OCI-LY7 (cell line): ENCODE results near the gene YARS1. TPM values are rescaled to one million over a fixed set of nuclear protein-coding genes. Genes with fewer than 3 reads are reported as not detected.
A peak's percentile ranks its signal among the peaks of the same experiment; 100 is the strongest.

Source experiments
- BruUV-seq: library from RNA; stranded (reverse); fragments of 400-500 nt; replicated peaks from 2 replicates; lab custom pipeline; 2021; lab: Mats Ljungman, UMichigan
- CTCF ChIA-PET: fragments of 300-600 bp; sonication (Branson Sonifier 250); formaldehyde crosslinking; loops from one replicate; lab custom pipeline; 2022; ENCODE audit warnings: antibody characterized with exemption; ENCODE audit not compliant: unreplicated experiment; lab: Charles Lee
- POLR2A ChIA-PET: fragments of 300-600 bp; sonication (Branson Sonifier 250); formaldehyde crosslinking; loops from one replicate; lab custom pipeline; 2022; ENCODE audit warnings: antibody characterized with exemption; lab: Charles Lee
- DNase-seq: peaks from one replicate; pipeline ENCODE4 v3.0.0-alpha.2; 2015; ENCODE audit warnings: low spot score
- H2AFZ ChIP-seq: fragments of 200-600 bp; sonication (generic), shearing (Covaris generic); 2 replicates; pipeline ENCODE4 v1.6.1; 2014; ENCODE audit warnings: mild to moderate bottlenecking, antibody characterized with exemption, low read length, moderate library complexity
- H3K27ac ChIP-seq: fragments of 200-600 bp; sonication (generic); 2 replicates; pipeline ENCODE4 v1.5.1; 2014; ENCODE audit warnings: mixed run types, low read depth, mild to moderate bottlenecking, moderate library complexity, low read length, inconsistent platforms; ENCODE audit not compliant: poor library complexity, severe bottlenecking
- H3K36me3 ChIP-seq: fragments of 200-600 bp; sonication (generic); 2 replicates; pipeline ENCODE4 v1.6.1; 2014; ENCODE audit warnings: mild to moderate bottlenecking, antibody characterized with exemption, low read length, moderate library complexity, mixed read lengths; ENCODE audit not compliant: insufficient read depth
- H3K4me1 ChIP-seq: fragments of 200-600 bp; sonication (generic); 2 replicates; pipeline ENCODE4 v1.5.1; 2014; ENCODE audit warnings: mild to moderate bottlenecking, low read length; ENCODE audit not compliant: insufficient read depth, poor library complexity, severe bottlenecking
- H3K4me2 ChIP-seq: fragments of 200-600 bp; sonication (generic); 2 replicates; pipeline ENCODE4 v1.6.1; 2014; ENCODE audit warnings: mild to moderate bottlenecking, low read length
- H3K4me3 ChIP-seq: fragments of 200-600 bp; sonication (generic); 2 replicates; pipeline ENCODE4 v1.5.1; 2014; ENCODE audit warnings: mild to moderate bottlenecking, low read depth, low read length; ENCODE audit not compliant: poor library complexity, severe bottlenecking
- H3K79me2 ChIP-seq: fragments of 200-600 bp; sonication (generic); 2 replicates; pipeline ENCODE4 v1.6.1; 2016; ENCODE audit warnings: low read depth, mild to moderate bottlenecking, low read length, moderate library complexity, mixed read lengths; ENCODE audit not compliant: insufficient read depth
- H3K9me2 ChIP-seq: fragments of 200-600 bp; sonication (generic); 2 replicates; pipeline ENCODE4 v1.6.1; 2016; ENCODE audit warnings: mild to moderate bottlenecking, low read length, mixed read lengths; ENCODE audit not compliant: insufficient read depth
- H3K9me3 ChIP-seq: fragments of 200-600 bp; sonication (generic); 2 replicates; pipeline ENCODE4 v1.6.1; 2014; ENCODE audit warnings: mild to moderate bottlenecking, mixed run types, low read length, mixed read lengths
- H4K20me1 ChIP-seq: fragments of 200-600 bp; sonication (generic); 2 replicates; pipeline ENCODE4 v1.6.1; 2014; ENCODE audit warnings: mild to moderate bottlenecking, antibody characterized with exemption, low read length, moderate library complexity, mixed read lengths; ENCODE audit not compliant: insufficient read depth
- CTCF ChIP-seq: fragments of 200-600 bp; sonication (generic); conservative IDR thresholded peaks from 2 replicates; pipeline ENCODE4 v1.5.1; 2014; ENCODE audit warnings: mild to moderate bottlenecking, antibody characterized with exemption, low read length, moderate library complexity, mixed read lengths
- EZH2phosphoT487 ChIP-seq: fragments of 200-600 bp; sonication (generic); IDR thresholded peaks from 2 replicates; pipeline ENCODE4 v1.6.1; 2018; ENCODE audit warnings: low read depth, borderline replicate concordance, mild to moderate bottlenecking, mixed run types, antibody characterized with exemption, low read length, moderate library complexity, mixed read lengths
- intact Hi-C: fragments of 100-400 bp; cut with micrococcal nuclease; formaldehyde crosslinking; loops from one replicate; pipeline ENCODE4 v1.10.0; 2022; ENCODE audit not compliant: unreplicated experiment
- total RNA-seq, 2 experiments: library from RNA; depleted of rRNA in 1 of 2; stranded (reverse); fragments of >200 nt in 1 of 2; shearing (Covaris generic) in 1 of 2; gene quantifications; 2 replicates each; pipeline ENCODE4 v1.2.3, GENCODE V29; 2014 to 2022

Gene YARS1
- total RNA-seq, 2 experiments from 2014 or later: 276 to 321 TPM

GRCh38 chr1:32816676-32817158, 441 bp downstream of the YARS1 start:
- H3K9me3 ChIP-seq: no peaks in the 10 kb centered on the region
- TF ChIP-seq CTCF (no peak), EZH2phosphoT487 (no peak)
- peaks cover 94% of the 10 kb centered on the region for H3K79me2 ChIP-seq
- ChIA-PET CTCF (interaction anchor here (0.7 kb wide), 1 partner anchor 55 kb away, joined by 3 read pairs; no protein-coding TSS in a partner anchor), POLR2A (interaction anchor here (0.8 kb wide), 1 partner anchor 18 kb away, joined by 3 read pairs; no protein-coding TSS in a partner anchor)
- no peak for DNase-seq
- H3K4me3 ChIP-seq: peak overlapping the region; percentile 100
- H3K27ac ChIP-seq: peak overlapping the region; percentile 86
- H3K4me1 ChIP-seq: peaks cover 56% of the 10 kb centered on the region
- H2AFZ ChIP-seq: peak overlapping the region; percentile 64; the same call in 1 of the 2 replicates
- peak overlapping the region; percentile 72 for H3K4me2 ChIP-seq
- H4K20me1 ChIP-seq: peaks cover 17% of the 10 kb centered on the region
- H3K36me3 ChIP-seq: peaks cover 66% of the 10 kb centered on the region
- intact Hi-C loops: loop anchor here (1.0 to 5.0 kb wide), 3 partner anchors 146 to 744 kb away; partner anchors contain the start of genes MARCKSL1, RNF19B and TMEM39B
- H3K9me2 ChIP-seq: no peaks in the 10 kb centered on the region
- TSS peak; percentile 84 for BruUV-seq

DNA sequence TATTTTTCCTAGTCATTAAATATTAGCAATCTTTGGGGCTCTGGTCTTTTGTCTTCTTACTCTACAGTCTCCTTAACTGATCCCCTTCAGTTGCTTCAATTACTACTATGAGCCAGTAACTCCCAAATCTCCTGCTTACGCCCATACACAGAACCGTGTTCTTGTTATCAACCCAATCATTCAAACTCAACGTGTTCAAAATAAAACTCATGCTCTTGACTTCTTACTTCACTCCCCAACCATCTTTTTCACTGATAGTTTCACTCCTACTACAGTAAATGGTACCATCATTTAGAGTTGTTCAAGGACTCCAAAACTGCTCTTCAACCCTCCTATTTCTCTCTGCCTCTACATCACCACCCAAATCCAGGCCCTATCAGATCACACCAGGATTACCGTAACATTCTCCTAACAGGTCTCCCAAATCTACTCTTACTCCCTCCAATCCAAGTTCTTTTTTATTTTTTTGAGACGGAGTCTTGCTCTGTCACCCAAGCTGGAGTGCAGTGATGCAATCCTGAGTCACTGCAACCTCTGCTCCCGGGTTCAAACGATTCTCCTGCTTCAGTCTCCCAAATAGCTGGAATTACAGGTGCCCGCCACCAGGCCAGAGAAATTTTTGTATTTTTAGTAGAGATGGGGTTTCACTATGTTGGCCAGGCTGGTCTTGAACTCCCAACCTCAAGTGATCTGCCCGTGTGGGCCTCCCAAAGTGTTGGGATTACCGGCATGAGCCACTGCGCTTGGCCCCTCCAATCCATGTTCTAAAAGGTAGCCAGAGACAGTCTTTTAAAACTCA, 3.0 kb downstream of the YARS1 start:
- no peak overlapping the region; the same call in 1 of the 2 replicates for H3K4me2 ChIP-seq
- ChIA-PET POLR2A (no interaction called here), CTCF (no interaction called here)
- no TSS peak for BruUV-seq
- H3K27ac ChIP-seq: no peak overlapping the region
- H3K4me1 ChIP-seq: peaks cover 32% of the 10 kb centered on the region
- H3K4me3 ChIP-seq: peak overlapping the region; percentile 4
- TF ChIP-seq CTCF (no peak), EZH2phosphoT487 (no peak)
- peaks cover 78% of the 10 kb centered on the region for H3K36me3 ChIP-seq
- H3K9me2 ChIP-seq: no peaks in the 10 kb centered on the region
- DNase-seq: no peak
- H3K79me2 ChIP-seq: peaks cover 94% of the 10 kb centered on the region
- intact Hi-C loops: no loop called here
- peaks cover 17% of the 10 kb centered on the region for H4K20me1 ChIP-seq
- no peak overlapping the region for H2AFZ ChIP-seq
- H3K9me3 ChIP-seq: no peaks in the 10 kb centered on the region
